Esophagus (tissue), 2 donors: ENCODE data around the gene SHROOM3. TPM values are rescaled to one million over a fixed set of nuclear protein-coding genes. Genes with fewer than 3 reads are reported as not detected.
A peak's percentile ranks its signal among the peaks of the same experiment; 100 is the strongest.

Source experiments
- H3K27ac ChIP-seq, 2 donors: one replicate each; pipeline ENCODE4 v1.5.1; 2013; ENCODE audit warnings: low read depth in 2 of 2, mild to moderate bottlenecking in 2 of 2, inconsistent platforms in 1 of 2, low read length in 1 of 2, moderate library complexity in 1 of 2
- H3K27me3 ChIP-seq, 2 donors: one replicate each; pipeline ENCODE4 v1.6.1; 2013; ENCODE audit warnings: low read length in 2 of 2, control low read depth in 1 of 2, mild to moderate bottlenecking in 1 of 2; ENCODE audit not compliant: insufficient read depth in 2 of 2, control insufficient read depth in 1 of 2
- H3K36me3 ChIP-seq, 2 donors: one replicate each; pipeline ENCODE4 v1.6.1; 2013; ENCODE audit warnings: low read length in 1 of 2; ENCODE audit not compliant: control insufficient read depth in 2 of 2, insufficient read depth in 2 of 2
- H3K4me1 ChIP-seq, 2 donors: one replicate each; pipeline ENCODE4 v1.6.1; 2013; ENCODE audit warnings: low read length in 1 of 2; ENCODE audit not compliant: control insufficient read depth in 2 of 2, insufficient read depth in 2 of 2
- H3K4me3 ChIP-seq, 2 donors: one replicate each; pipeline ENCODE4 v1.5.1; 2013; ENCODE audit warnings: low read length in 2 of 2, mild to moderate bottlenecking in 2 of 2, low read depth in 1 of 2, moderate library complexity in 1 of 2
- H3K9me3 ChIP-seq, 2 donors: one replicate each; pipeline ENCODE4 v1.6.1; 2013; ENCODE audit warnings: mild to moderate bottlenecking in 2 of 2, low read depth in 1 of 2, low read length in 1 of 2, moderate library complexity in 1 of 2; ENCODE audit not compliant: control insufficient read depth in 2 of 2, insufficient read depth in 1 of 2
- WGBS, 2 donors: extraction: QIAGEN DNeasy Blood & Tissue Kit; methylation state at CpG; one replicate each; pipeline ENCODE4 v1.1.7; 2013; 5-methylcytosine and 5-hydroxymethylcytosine counted together
- polyA plus RNA-seq, 2 donors: library from polyadenylated mRNA; stranded (reverse); fragments of 200-250 nt; gene quantifications; one replicate each; pipeline ENCODE4 v1.2.3, GENCODE V29; 2013
- donor health status: healthy with polysubstance abuse.
- donor health status: Bipolar disorder and iron deficiency.

Gene SHROOM3
- polyA plus RNA-seq, 2 donors = 14.2 to 15.3 TPM

- Histone ChIP-seq H3K27me3 (no peaks in the 10 kb centered on the region), H3K4me1 (no peaks in the 10 kb centered on the region), H3K9me3 (no peaks in the 10 kb centered on the region), H3K4me3 (no peak overlapping the region), H3K27ac (no peak overlapping the region), H3K36me3 (no peaks in the 10 kb centered on the region)
- WGBS, 2 donors = 71 to 72% methylated on average over 5 of the region's 5 CpGs
Observed at GRCh38 chr4:76558396-76559235, 123.6 kb downstream of the SHROOM3 start.

GRCh38 chr4:76559236-76560071 is 124.4 kb downstream of the SHROOM3 start:
- WGBS, 2 donors = 59 to 68% methylated on average over 13 of the region's 13 CpGs
- no peak overlapping the region for H3K27ac ChIP-seq
- no peaks in the 10 kb centered on the region for H3K4me1 ChIP-seq
- no peaks in the 10 kb centered on the region for H3K36me3 ChIP-seq
- no peak overlapping the region for H3K4me3 ChIP-seq
- no peaks in the 10 kb centered on the region for H3K9me3 ChIP-seq
- H3K27me3 ChIP-seq = no peaks in the 10 kb centered on the region

DNA sequence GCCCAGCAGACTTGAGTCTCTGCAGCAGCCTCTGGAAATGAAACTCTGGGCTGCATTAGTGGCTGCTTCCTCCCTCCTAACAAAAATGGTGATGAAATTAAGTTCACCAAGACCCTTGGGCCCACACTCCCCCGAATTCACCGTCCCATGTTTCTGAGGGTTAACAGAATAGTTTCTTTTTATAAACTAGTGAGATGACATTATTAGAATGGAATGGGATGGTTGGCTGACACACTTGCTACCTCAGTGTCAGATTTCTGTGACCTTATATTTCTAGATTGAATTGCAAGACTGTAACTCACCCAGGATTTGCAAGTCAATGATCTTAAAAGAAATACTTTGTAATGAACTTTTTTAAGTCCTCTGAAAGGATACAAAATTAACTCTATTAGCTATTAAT is 127.1 kb downstream of the SHROOM3 start:
- no peaks in the 10 kb centered on the region for H3K9me3 ChIP-seq
- H3K27ac ChIP-seq = no peak overlapping the region
- H3K4me3 ChIP-seq = no peak overlapping the region
- no peaks in the 10 kb centered on the region for H3K27me3 ChIP-seq
- H3K36me3 ChIP-seq = no peaks in the 10 kb centered on the region
- whole genome bisulfite sequencing, 2 donors = 51 to 59% methylated on average over 2 of the region's 2 CpGs
- no peaks in the 10 kb centered on the region for H3K4me1 ChIP-seq

DNA sequence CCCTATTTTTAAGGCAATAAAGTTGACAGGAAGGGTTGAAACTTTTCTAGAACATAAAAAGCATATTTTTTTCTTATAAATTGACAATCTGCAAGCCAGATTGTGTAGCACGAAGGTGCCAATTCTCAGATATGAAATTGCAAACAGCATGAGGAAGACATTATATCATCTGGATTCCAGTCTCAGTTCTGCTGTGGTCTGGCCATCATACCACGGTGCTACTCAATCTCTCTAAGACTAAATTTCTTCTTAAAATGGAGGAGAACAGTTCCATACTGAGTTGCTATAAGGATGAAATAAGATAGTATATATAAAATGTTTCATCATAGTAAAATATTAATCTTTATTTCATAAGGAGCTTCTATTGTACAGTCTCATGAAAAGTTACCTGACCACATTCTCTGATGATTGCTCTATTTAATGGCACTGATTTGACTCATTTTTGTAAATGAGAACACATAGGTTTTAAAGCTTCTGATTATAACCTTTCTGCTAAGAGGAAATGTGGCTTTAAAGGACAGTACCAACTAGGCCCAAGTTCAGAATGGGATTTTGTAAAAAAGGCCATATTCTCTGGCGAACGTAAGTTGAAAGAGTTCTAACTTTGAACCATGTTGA is 127.9 kb downstream of the SHROOM3 start:
- Histone ChIP-seq H3K27me3 (no peaks in the 10 kb centered on the region), H3K4me3 (no peak overlapping the region), H3K36me3 (no peaks in the 10 kb centered on the region), H3K9me3 (no peaks in the 10 kb centered on the region), H3K4me1 (no peaks in the 10 kb centered on the region), H3K27ac (no peak overlapping the region)
- 70 to 80% methylated on average over 4 of the region's 4 CpGs for WGBS, 2 donors

- Histone ChIP-seq H3K27me3 (no peaks in the 10 kb centered on the region), H3K9me3 (no peaks in the 10 kb centered on the region), H3K4me3 (no peak overlapping the region), H3K36me3 (no peaks in the 10 kb centered on the region), H3K4me1 (no peaks in the 10 kb centered on the region), H3K27ac (peak overlapping the region in 1 of 2 donors; percentile 20)
- 86 to 89% methylated on average over 7 of the region's 7 CpGs for WGBS, 2 donors
Observed at GRCh38 chr4:76563454-76564122, 128.6 kb downstream of the SHROOM3 start.

DNA sequence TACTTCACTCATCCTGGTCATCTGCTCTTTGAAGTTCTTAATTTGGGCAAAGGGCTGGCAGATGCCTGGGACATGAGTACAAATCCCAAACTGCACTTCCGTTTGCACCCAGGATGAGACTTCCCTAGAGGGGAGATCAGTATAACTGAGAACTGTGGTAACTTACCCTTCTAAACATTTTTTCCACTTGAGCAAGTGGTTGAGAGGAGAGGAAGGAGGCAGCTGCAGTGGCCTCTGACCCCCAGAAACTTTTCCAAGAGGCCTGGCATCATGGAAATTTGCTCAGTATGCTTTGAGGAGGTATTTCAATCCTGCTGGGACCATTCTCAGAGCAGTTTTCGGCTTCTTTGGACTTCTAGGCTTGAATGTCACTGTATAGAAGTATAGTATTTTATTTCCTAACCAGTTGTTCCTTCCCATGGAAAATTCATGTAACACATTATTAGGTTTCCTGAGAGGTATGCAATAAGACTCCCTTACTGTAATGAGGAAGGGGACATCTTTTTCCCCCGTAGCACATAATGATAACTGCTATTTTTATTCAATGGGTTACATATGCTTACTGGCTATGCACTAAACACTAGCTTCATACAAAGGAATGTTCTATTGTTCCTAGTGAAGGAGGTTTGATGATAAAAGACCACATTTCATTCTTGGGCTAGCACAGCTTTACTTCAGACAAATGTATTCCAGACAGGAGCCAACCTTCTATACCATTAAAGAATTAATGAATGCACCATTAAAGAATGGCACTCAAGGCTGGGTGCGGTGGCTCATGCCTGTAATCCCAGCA is 129.3 kb downstream of the SHROOM3 start:
- no peaks in the 10 kb centered on the region for H3K27me3 ChIP-seq
- no peaks in the 10 kb centered on the region for H3K9me3 ChIP-seq
- no peak overlapping the region for H3K4me3 ChIP-seq
- no peak overlapping the region for H3K27ac ChIP-seq
- no peaks in the 10 kb centered on the region for H3K4me1 ChIP-seq
- H3K36me3 ChIP-seq = no peaks in the 10 kb centered on the region
- 85 to 88% methylated on average over 4 of the region's 4 CpGs for WGBS, 2 donors

GRCh38 chr4:76568262-76568661 is 133.2 kb downstream of the SHROOM3 start:
- Histone ChIP-seq H3K36me3 (no peaks in the 10 kb centered on the region), H3K27ac (no peak overlapping the region), H3K4me3 (no peak overlapping the region), H3K27me3 (no peaks in the 10 kb centered on the region), H3K9me3 (no peaks in the 10 kb centered on the region), H3K4me1 (no peaks in the 10 kb centered on the region)
- 73 to 83% methylated on average over 5 of the region's 5 CpGs for WGBS, 2 donors

GRCh38 chr4:76569225-76569624 is 134.2 kb downstream of the SHROOM3 start:
- H3K4me1 ChIP-seq = no peaks in the 10 kb centered on the region
- no peak overlapping the region for H3K4me3 ChIP-seq
- no peak overlapping the region for H3K27ac ChIP-seq
- H3K36me3 ChIP-seq = no peaks in the 10 kb centered on the region
- no peaks in the 10 kb centered on the region for H3K27me3 ChIP-seq
- WGBS, 2 donors = 77 to 88% methylated on average over 3 of the region's 3 CpGs
- H3K9me3 ChIP-seq = no peaks in the 10 kb centered on the region
